ENCODE results near the gene TENM4. TPM values are rescaled to one million over a fixed set of nuclear protein-coding genes. Genes with fewer than 3 reads are reported as not detected.

TENM4 gene
- polyA plus RNA-seq, 1 experiment, result 5.5 TPM

DNA sequence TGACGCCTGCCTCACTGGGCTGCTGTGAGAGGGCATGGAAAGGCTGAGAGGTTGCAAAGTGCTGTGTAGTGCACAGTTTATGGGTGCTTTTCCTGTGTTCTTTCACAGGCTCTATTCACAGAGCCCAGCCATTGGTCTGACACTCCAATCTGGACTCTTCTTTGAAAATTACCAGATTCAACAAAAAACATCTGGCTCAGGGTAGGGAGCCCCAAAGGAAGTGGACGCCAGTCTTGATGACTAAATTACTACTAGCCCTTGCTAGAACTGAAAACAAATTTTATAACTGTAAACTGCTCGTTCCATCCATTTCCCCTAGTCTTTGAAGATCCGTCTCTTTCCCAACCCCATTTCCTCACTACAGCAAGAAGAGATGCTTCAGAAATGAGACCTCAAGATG, 178.6 kb downstream of the TENM4 start:
- CTCF ChIA-PET, result no interaction called here
- POLR2A ChIA-PET, result interaction anchor here (0.6 kb wide), 1 partner anchor 103 kb away, joined by 3 read pairs; no protein-coding TSS in a partner anchor
- H3K27ac ChIP-seq (ENCODE audit: low read depth, low read length), result peak overlapping the region; percentile 4
- H3K27me3 ChIP-seq (ENCODE audit: control insufficient read depth, insufficient read depth, low read length), result no peaks in the 10 kb centered on the region
- no peak overlapping the region for H3K4me3 ChIP-seq (ENCODE audit: low read depth, low read length)
- DNase-seq (ENCODE audit: low read depth, low spot score), result no peak
- no peaks in the 10 kb centered on the region for H3K9me3 ChIP-seq (ENCODE audit: control insufficient read depth, insufficient read depth, low read length)
- no peak for TF ChIP-seq CTCF (IDR thresholded peaks at IDR 0.05; ENCODE audit: low read depth, low read length)

- POLR2A ChIA-PET, result interaction anchor here (0.6 kb wide), 1 partner anchor 103 kb away, joined by 3 read pairs; no protein-coding TSS in a partner anchor
Observed at GRCh38 chr11:79261684-79262083, 179.1 kb downstream of the TENM4 start.

GRCh38 chr11:79259800-79260199, 181.0 kb downstream of the TENM4 start:
- TF ChIP-seq CTCF (IDR thresholded peaks at IDR 0.05; ENCODE audit: low read depth, low read length), result peak; percentile 28; the same call in 1 of the 2 replicates
- Histone ChIP-seq H3K27ac (ENCODE audit: low read depth, low read length) (no peak overlapping the region), H3K9me3 (ENCODE audit: control insufficient read depth, insufficient read depth, low read length) (no peaks in the 10 kb centered on the region), H3K4me3 (ENCODE audit: low read depth, low read length) (no peak overlapping the region), H3K27me3 (ENCODE audit: control insufficient read depth, insufficient read depth, low read length) (no peaks in the 10 kb centered on the region)
- POLR2A ChIA-PET, result no interaction called here
- no peak for DNase-seq (ENCODE audit: low read depth, low spot score)
- CTCF ChIA-PET, result no interaction called here

More at GRCh38 chr11:79261684-79262083, 179.1 kb downstream of the TENM4 start:
- Histone ChIP-seq H3K9me3 (ENCODE audit: control insufficient read depth, insufficient read depth, low read length) (no peaks in the 10 kb centered on the region), H3K27me3 (ENCODE audit: control insufficient read depth, insufficient read depth, low read length) (no peaks in the 10 kb centered on the region), H3K27ac (ENCODE audit: low read depth, low read length) (no peak overlapping the region), H3K4me3 (ENCODE audit: low read depth, low read length) (no peak overlapping the region)
- CTCF ChIA-PET, result no interaction called here
- no peak for DNase-seq (ENCODE audit: low read depth, low spot score)
- no peak for TF ChIP-seq CTCF (IDR thresholded peaks at IDR 0.05; ENCODE audit: low read depth, low read length)

GRCh38 chr11:79258576-79258975, 182.3 kb downstream of the TENM4 start:
- POLR2A ChIA-PET, result no interaction called here
- CTCF ChIA-PET, result no interaction called here
- H3K27me3 ChIP-seq (ENCODE audit: control insufficient read depth, insufficient read depth, low read length), result no peaks in the 10 kb centered on the region

DNA sequence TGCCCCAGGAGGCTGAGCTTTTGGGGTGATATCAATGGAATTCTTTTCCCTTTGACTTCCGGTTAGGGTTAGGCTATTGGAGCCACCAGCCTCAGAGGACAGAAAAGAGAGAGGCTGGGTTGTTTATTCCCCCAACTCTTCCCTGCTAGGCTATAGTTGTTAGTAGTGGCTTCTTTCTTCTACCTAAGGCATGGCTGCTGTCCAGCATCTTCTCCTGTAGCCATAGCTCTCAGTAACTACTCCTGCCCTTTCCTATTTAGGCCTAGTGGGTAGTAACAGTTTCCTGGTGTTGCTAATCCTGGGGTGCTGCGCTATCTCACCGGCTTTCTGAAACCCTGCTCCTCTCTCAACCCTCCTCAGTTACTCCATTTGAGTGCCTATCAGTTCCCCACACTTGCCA, 184.9 kb downstream of the TENM4 start:
- Histone ChIP-seq H3K27ac (ENCODE audit: low read depth, low read length) (no peak overlapping the region), H3K27me3 (ENCODE audit: control insufficient read depth, insufficient read depth, low read length) (no peaks in the 10 kb centered on the region), H3K9me3 (ENCODE audit: control insufficient read depth, insufficient read depth, low read length) (no peaks in the 10 kb centered on the region), H3K4me3 (ENCODE audit: low read depth, low read length) (no peak overlapping the region)
- ChIA-PET POLR2A (no interaction called here), CTCF (interaction anchor here (3.0 kb wide), 1 partner anchor 610 kb away, joined by 10 read pairs; no protein-coding TSS in a partner anchor)
- no peak for DNase-seq (ENCODE audit: low read depth, low spot score)
- TF ChIP-seq CTCF (IDR thresholded peaks at IDR 0.05; ENCODE audit: low read depth, low read length), result no peak

More at GRCh38 chr11:79258576-79258975, 182.3 kb downstream of the TENM4 start:
- no peak overlapping the region for H3K27ac ChIP-seq (ENCODE audit: low read depth, low read length)
- H3K4me3 ChIP-seq (ENCODE audit: low read depth, low read length), result no peak overlapping the region
- H3K9me3 ChIP-seq (ENCODE audit: control insufficient read depth, insufficient read depth, low read length), result no peaks in the 10 kb centered on the region
- DNase-seq (ENCODE audit: low read depth, low spot score), result no peak
- TF ChIP-seq CTCF (IDR thresholded peaks at IDR 0.05; ENCODE audit: low read depth, low read length), result no peak
